GM20000 (cell line): Measurements from ENCODE around the gene RAB4B.
"Not testable (repeated sequence)": the region's sequence is repeated elsewhere in the genome, so short reads cannot be mapped to it uniquely, and the experiment has no call there.

Experiments used
- DNase-seq: peaks from one replicate; pipeline ENCODE4 v3.0.0; 2012; ENCODE audit warnings: low spot score
- TF ChIP-seq, protein P1 (sequence below): IDR thresholded peaks from 2 replicates; pipeline ENCODE4 v1.5.1; 2012; ENCODE audit warnings: mild to moderate bottlenecking, control low read depth; ENCODE audit errors: extremely low read depth, missing control alignments

The RAB4B gene

DNA sequence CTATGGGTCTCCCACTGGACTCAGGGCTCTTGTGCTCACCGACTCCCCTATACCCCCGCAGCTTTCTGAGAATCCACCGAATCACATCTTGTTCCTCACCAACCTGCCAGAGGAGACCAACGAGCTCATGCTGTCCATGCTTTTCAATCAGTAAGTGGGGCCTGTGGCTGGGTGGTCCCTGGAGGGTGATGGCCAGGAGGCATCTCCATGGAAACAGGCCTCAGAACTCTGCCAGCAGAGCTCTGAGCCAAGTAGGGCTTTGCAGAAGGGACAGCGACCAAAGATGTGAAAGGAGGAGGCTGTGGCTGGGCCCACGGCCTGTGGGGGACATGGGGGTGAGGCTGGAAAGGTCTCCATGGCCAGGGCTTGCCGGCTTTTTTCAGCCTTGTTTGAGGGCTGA is 14.5 kb upstream of the RAB4B start:
- TF ChIP-seq, protein P1, sequence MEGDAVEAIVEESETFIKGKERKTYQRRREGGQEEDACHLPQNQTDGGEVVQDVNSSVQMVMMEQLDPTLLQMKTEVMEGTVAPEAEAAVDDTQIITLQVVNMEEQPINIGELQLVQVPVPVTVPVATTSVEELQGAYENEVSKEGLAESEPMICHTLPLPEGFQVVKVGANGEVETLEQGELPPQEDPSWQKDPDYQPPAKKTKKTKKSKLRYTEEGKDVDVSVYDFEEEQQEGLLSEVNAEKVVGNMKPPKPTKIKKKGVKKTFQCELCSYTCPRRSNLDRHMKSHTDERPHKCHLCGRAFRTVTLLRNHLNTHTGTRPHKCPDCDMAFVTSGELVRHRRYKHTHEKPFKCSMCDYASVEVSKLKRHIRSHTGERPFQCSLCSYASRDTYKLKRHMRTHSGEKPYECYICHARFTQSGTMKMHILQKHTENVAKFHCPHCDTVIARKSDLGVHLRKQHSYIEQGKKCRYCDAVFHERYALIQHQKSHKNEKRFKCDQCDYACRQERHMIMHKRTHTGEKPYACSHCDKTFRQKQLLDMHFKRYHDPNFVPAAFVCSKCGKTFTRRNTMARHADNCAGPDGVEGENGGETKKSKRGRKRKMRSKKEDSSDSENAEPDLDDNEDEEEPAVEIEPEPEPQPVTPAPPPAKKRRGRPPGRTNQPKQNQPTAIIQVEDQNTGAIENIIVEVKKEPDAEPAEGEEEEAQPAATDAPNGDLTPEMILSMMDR: no peak
- no peak for DNase-seq

DNA sequence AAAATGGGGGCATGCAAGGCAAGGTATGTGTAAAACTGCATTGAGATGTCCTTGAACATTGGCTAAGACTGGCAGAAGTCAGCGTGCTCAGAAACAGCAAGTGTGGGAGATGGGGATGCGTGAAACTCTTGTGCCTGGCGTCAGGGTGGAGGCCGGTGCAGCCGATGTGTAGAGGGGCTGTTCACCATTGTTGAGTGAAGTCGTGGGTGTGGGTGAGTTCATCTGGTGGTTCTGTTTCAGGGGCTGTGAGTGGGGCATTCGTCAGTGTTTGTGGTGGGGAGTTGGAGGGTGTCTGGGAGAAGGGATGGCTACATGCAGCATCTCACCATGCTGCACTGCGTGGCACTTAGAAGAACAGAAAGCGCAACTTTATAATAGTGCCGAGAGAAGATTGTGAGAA is 14.1 kb upstream of the RAB4B start:
- no peak for DNase-seq
- TF ChIP-seq, protein P1: no peak

DNA sequence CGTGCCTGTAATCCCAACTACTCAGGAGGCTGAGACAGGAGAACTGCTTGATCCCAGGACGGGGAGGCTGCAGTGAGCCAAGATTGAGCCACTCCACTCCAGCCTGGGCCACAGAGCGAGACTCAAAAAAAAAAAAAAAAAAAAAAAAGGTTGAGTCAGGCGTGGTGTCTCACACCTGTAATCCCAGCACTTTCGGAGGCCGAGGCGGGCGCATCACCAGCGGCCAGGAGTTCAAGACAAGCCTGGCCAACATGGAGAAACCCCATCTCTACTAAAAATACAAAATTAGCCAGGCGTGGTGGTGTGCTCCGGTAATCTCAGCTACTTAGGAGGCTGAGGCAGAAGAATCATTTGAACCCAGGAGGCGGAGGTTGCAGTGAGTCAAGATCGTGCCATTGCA is 11.7 kb upstream of the RAB4B start:
- DNase-seq: not testable (repeated sequence)

DNA sequence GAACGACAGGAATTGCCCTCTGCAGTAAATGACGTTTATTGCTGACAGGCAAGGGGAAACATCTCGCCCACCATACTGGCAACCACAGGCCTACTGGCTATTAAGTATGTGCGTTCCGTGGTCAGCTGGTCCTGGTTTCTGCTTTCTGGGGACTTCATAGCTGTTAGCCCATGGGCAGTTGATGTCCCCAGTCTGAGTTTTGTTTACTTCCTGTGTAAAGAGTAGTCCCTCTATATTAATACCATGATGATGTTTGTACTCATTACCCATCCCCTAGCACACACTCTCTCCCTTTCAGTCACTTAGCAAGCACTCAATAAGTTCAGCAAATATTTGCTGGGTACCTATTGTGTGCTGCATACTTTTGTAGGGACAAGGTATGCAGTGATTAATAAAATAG is 9.2 kb upstream of the RAB4B start:
- no peak for DNase-seq
- TF ChIP-seq, protein P1: no peak

DNA sequence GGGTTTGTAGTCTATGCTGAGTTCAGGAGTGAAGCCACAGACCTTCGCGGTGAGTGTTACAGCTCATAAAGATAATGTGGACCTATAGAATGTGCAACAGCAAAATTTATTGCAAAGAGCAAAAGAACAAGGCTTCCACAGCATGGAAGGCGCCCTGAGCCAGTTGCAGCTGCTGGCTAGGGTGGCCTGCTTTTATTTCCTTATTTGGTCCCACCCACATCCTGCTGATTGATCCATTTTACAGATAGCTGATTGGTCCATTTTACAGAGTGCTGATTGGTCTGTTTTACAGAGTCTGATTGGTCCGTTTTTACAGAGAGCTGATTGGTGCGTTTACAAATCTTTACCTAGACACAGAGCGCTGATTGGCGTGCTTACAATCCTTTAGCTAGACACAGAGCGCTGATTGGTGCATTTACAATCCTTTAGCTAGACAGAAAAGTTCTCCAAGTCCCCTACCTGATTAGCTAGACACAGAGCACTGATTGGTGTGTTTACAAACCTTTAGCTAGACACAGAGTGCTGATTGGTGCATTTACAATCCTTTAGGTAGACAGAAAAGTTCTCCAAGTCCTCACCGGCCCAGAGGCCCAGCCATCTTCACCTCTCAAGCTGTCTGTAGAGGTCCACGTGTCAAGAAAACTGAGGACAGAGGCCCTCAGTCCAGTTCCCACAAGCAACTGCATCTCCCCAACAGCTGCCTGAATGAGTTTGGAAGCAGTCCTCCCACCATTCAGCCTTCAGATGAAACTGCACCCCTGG is 6.8 kb upstream of the RAB4B start:
- DNase-seq: not testable (repeated sequence)

DNA sequence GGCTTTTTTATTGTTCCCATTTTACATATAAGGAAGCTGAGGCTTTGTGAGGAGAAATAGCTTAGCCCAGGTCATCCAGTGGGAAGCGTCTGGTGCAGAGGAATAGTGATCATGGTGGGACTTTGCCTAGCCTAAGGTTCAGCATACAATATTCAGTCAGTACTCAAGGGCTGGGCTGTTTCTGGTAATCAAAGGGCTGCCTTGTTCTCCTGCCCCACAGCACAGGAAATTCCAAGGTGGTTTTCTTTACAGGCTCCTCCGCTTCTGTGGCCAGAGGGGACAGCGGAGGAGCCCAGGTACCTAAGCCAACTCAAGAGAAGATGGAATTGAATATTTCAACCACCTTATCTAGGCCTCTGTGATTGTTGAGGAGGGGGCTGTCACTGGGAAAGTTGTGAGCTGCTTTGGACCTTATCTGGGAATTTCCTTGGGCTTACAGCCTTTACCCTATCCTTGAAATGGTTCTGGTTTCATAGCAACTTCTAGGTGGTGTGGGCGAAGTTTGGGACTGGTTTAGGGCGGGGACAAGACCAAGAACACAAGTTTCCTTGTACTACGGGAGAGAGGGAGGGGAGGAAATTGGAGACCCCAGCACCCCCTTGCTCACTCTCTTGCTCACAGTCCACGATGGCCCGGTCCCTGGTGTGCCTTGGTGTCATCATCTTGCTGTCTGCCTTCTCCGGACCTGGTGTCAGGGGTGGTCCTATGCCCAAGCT is 3.0 kb upstream of the RAB4B start, which contains the start of gene MIA:
Gene MIA, plus strand, starts transcription at position 606 of the 716 bp plus-strand sequence. Its CDS starts 22 bp downstream, at position 628.
- TF ChIP-seq, protein P1: no peak
- no peak for DNase-seq

DNA sequence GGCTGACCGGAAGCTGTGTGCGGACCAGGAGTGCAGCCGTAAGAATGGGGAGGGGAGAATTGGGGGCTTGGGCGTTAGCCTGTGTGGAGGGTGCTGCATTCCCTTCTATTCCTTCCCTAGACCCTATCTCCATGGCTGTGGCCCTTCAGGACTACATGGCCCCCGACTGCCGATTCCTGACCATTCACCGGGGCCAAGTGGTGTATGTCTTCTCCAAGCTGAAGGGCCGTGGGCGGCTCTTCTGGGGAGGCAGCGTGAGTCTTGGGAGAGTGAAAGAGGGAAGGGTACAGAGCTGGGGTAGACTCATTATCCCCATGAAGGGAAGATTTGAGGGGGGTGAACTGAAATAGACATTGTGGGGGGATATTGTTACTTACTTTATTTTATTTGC is 2.4 kb upstream of the RAB4B start:
- TF ChIP-seq, protein P1: no peak

DNA sequence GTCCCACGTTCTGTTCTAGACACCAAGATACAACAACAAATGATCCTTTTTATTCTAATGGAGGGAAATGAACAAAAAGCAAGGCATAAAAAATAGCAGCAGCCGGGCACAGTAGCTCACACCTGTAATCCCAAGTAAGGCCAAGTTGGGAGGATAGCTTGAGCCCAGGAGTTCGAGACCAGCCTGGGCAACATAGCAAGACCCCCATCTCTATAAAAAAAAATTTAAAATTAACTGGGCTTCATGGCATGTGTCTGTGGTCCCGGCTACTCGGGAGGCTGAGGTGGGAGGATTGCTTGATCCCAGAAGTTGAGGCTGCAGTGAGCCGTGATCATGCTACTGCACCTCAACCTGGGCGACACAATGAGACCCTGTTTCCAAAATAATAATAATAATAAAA is 1.7 kb upstream of the RAB4B start:
- TF ChIP-seq, protein P1: no peak
- no peak for DNase-seq

More for the DNA sequence above, 2.4 kb upstream of the RAB4B start:
- DNase-seq: no peak
